Adipocyte (in vitro differentiated cells): ENCODE data around the gene KIRREL1.

ENCODE experiments used
- DNase-seq: peaks from one replicate; pipeline ENCODE4 v3.0.0-alpha.2; 2015; ENCODE audit warnings: low read depth
- H3K27me3 ChIP-seq: replicated peaks from 2 replicates; pipeline ENCODE4 v1.7.0; 2013; ENCODE audit warnings: mild to moderate bottlenecking, low read length, moderate library complexity; ENCODE audit not compliant: control insufficient read depth, insufficient read depth
- H3K36me3 ChIP-seq: 2 replicates; pipeline ENCODE4 v1.7.0; 2013; ENCODE audit warnings: low read length, mild to moderate bottlenecking, moderate library complexity; ENCODE audit not compliant: control insufficient read depth, insufficient read depth, severe bottlenecking
- H3K4me1 ChIP-seq: 2 replicates; pipeline ENCODE4 v1.7.0; 2013; ENCODE audit warnings: mild to moderate bottlenecking, low read length, moderate library complexity; ENCODE audit not compliant: control insufficient read depth, insufficient read depth
- H3K4me3 ChIP-seq: 2 replicates; pipeline ENCODE4 v1.7.0; 2013; ENCODE audit warnings: mild to moderate bottlenecking, low read length, moderate library complexity
- H3K9ac ChIP-seq: 2 replicates; pipeline ENCODE4 v1.7.0; 2013; ENCODE audit warnings: mild to moderate bottlenecking, low read length, moderate library complexity
- H3K9me3 ChIP-seq: 2 replicates; pipeline ENCODE4 v1.7.0; 2013; ENCODE audit warnings: mild to moderate bottlenecking, low read length, moderate library complexity; ENCODE audit not compliant: control insufficient read depth

Gene KIRREL1

DNA sequence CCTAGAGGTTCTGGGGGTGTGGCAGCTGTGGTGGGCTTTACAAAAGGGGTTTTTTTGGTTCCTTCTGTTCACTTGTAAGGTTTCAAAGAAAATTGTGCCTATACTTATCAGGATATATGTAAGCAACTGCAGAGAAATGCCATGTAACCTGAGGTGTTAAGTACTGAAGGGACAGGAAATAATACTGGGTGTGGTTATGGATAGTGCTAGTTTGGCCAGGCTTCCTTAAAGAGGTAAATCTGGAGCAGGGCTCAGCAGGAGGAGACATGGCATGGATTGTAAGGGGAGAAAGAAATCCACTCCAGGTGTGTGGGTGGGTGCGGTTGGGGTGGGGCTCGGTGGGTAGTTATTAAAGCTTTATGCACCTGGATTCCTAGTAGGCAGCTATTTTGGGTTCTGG, 28.3 kb downstream of the KIRREL1 start:
- Histone ChIP-seq H3K9me3 (no peaks in the 10 kb centered on the region), H3K9ac (peak overlapping the region; percentile 81), H3K4me3 (no peak overlapping the region), H3K36me3 (peaks cover 4% of the 10 kb centered on the region), H3K27me3 (no peaks in the 10 kb centered on the region), H3K4me1 (peaks cover 94% of the 10 kb centered on the region)
- no peak for DNase-seq

- H3K4me3 ChIP-seq: peak overlapping the region; percentile 39
- peaks cover 13% of the 10 kb centered on the region for H3K36me3 ChIP-seq
- peaks cover 89% of the 10 kb centered on the region for H3K4me1 ChIP-seq
These were observed 29.3 kb downstream of the KIRREL1 start for GRCh38 chr1:158022554-158023312.

DNA sequence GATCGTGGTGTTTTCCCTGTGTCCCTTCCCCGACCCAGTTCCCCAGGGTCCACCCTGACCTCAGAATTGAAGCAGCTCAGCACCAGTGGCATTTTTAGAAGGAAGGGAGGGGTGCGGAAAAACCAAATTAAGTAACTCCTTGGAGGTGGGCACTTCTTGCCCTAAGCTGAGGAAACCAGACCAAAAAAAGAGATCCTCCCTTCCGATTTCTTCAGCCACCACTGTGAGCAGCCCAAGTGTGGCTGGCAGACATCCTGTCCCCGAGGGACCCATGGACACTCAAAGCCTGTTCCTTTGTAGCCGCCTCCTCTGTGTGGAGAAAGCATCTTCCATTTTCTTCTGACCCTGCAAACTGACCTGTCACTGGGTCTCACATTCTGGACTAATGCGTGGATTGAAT, 31.3 kb downstream of the KIRREL1 start:
- H3K4me1 ChIP-seq: peaks cover 81% of the 10 kb centered on the region
- H3K9me3 ChIP-seq: no peaks in the 10 kb centered on the region
- H3K36me3 ChIP-seq: peaks cover 13% of the 10 kb centered on the region
- no peak for DNase-seq
- no peaks in the 10 kb centered on the region for H3K27me3 ChIP-seq
- peak overlapping the region; percentile 45 for H3K9ac ChIP-seq
- H3K4me3 ChIP-seq: no peak overlapping the region

More at GRCh38 chr1:158022554-158023312, 29.3 kb downstream of the KIRREL1 start:
- no peaks in the 10 kb centered on the region for H3K9me3 ChIP-seq
- H3K27me3 ChIP-seq: no peaks in the 10 kb centered on the region
- DNase-seq: peak; percentile 63
- H3K9ac ChIP-seq: peak overlapping the region; percentile 81

DNA sequence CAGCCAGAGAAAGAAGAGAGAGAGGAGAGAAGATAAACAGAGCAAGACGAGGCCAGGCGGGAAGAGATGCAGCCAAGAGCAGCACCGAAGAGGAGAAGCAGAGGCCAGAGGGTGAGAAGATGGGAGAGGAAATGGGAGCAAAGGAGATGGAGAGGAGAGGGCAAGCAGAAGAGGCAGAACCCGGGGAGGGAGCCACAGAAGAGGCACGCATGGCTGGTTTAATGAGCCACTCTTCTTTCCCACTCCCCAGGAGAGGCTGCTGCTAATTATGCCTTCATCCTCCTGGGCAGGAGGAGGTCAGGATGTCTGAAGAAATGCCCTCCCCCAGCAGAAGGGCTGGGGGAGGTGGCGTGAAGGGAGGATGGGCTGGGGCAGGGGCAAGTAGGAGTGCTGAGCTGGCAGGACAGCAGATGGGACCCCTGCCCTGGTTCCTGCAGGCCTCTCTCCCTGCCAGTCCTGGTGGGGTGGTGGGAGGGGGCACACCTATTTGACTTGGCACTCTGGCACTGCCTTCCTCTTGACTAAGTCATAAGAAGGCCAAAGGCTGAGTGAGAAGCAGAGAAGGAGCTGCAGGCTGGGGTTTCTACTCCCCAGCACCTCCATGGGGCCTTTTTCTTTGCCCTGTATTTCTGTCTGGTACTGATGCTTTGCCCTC, 32.3 kb downstream of the KIRREL1 start:
- H3K9me3 ChIP-seq: no peaks in the 10 kb centered on the region
- peaks cover 75% of the 10 kb centered on the region for H3K4me1 ChIP-seq
- peaks cover 21% of the 10 kb centered on the region for H3K36me3 ChIP-seq
- peak overlapping the region; percentile 45 for H3K9ac ChIP-seq
- no peak overlapping the region for H3K4me3 ChIP-seq
- H3K27me3 ChIP-seq: no peaks in the 10 kb centered on the region
- DNase-seq: no peak

GRCh38 chr1:158026651-158027050, 33.2 kb downstream of the KIRREL1 start:
- H3K4me1 ChIP-seq: peaks cover 66% of the 10 kb centered on the region
- no peaks in the 10 kb centered on the region for H3K27me3 ChIP-seq
- H3K9me3 ChIP-seq: no peaks in the 10 kb centered on the region
- H3K36me3 ChIP-seq: peaks cover 31% of the 10 kb centered on the region
- H3K9ac ChIP-seq: no peak overlapping the region
- no peak for DNase-seq
- H3K4me3 ChIP-seq: no peak overlapping the region

GRCh38 chr1:158027508-158027907, 34.1 kb downstream of the KIRREL1 start:
- Histone ChIP-seq H3K9me3 (no peaks in the 10 kb centered on the region), H3K36me3 (peaks cover 37% of the 10 kb centered on the region), H3K4me3 (no peak overlapping the region), H3K4me1 (peaks cover 57% of the 10 kb centered on the region), H3K9ac (no peak overlapping the region), H3K27me3 (no peaks in the 10 kb centered on the region)
- no peak for DNase-seq

- Histone ChIP-seq H3K4me1 (peaks cover 43% of the 10 kb centered on the region), H3K9me3 (no peaks in the 10 kb centered on the region), H3K27me3 (no peaks in the 10 kb centered on the region), H3K9ac (no peak overlapping the region), H3K4me3 (no peak overlapping the region), H3K36me3 (peaks cover 44% of the 10 kb centered on the region)
- no peak for DNase-seq
These were observed 35.5 kb downstream of the KIRREL1 start for GRCh38 chr1:158028969-158029368.

DNA sequence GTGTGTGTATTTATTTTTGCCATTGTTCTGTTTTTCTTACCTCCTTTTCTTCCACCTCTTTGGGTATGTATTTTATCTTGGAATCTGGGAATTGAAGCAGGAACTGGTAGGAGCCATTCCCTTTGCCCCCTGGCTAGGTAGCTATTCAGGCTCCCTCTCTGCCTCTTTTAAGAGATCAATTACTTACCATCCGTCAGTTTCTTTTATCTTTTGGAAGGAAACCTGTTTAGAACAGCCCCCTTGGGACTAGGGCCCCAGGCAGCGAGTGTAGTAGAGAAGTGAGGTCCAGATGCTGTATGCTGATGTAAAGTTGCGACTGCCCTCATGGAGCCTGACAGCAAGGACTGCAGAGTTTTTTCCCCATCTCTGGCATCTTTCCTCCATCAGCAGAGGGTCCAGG, 41.6 kb downstream of the KIRREL1 start:
- peaks cover 30% of the 10 kb centered on the region for H3K36me3 ChIP-seq

GRCh38 chr1:158035976-158036583, 42.6 kb downstream of the KIRREL1 start:
- Histone ChIP-seq H3K9ac (no peak overlapping the region), H3K9me3 (no peaks in the 10 kb centered on the region), H3K4me3 (no peak overlapping the region), H3K36me3 (peaks cover 19% of the 10 kb centered on the region), H3K4me1 (peaks cover 43% of the 10 kb centered on the region), H3K27me3 (no peaks in the 10 kb centered on the region)
- peak; percentile 85 for DNase-seq

More for the DNA sequence above, 41.6 kb downstream of the KIRREL1 start:
- Histone ChIP-seq H3K9me3 (no peaks in the 10 kb centered on the region), H3K4me3 (no peak overlapping the region), H3K9ac (no peak overlapping the region), H3K27me3 (no peaks in the 10 kb centered on the region), H3K4me1 (peaks cover 44% of the 10 kb centered on the region)
- no peak for DNase-seq

- H3K27me3 ChIP-seq: no peaks in the 10 kb centered on the region
- no peak overlapping the region for H3K4me3 ChIP-seq
- H3K4me1 ChIP-seq: peaks cover 43% of the 10 kb centered on the region
- H3K36me3 ChIP-seq: peaks cover 9% of the 10 kb centered on the region
- no peak for DNase-seq
- no peaks in the 10 kb centered on the region for H3K9me3 ChIP-seq
- no peak overlapping the region for H3K9ac ChIP-seq
These were observed 43.8 kb downstream of the KIRREL1 start for GRCh38 chr1:158037008-158037865.
